K562 treated with DMSO at 1 percent for 48 hours (cell line): ENCODE measurements around the gene OR4A47. TPM values are rescaled to one million over a fixed set of nuclear protein-coding genes. Genes with fewer than 3 reads are reported as not detected.

Source experiments
- total RNA-seq: library from RNA; unstranded; fragments of 300-600 nt; gene quantifications from 2 replicates; pipeline ENCODE4 v1.2.3, GENCODE V29; 2022; ENCODE audit warnings: low replicate concordance; ENCODE audit errors: extremely low read depth

The OR4A47 gene
- total RNA-seq: not detected in 2 replicates

GRCh38 chr11:48488493-48488892, at the start of gene OR4A47:
TSS of gene OR4A47 (plus strand) at chr11:48488793. CDS start at chr11:48488793, 0 bp downstream.

Other genes starting within 250 kb of the OR4A47 start
- gene OR4X2, start 243.7 kb upstream of the OR4A47 start, total RNA-seq: not detected in 2 replicates
- gene OR4X1, start 224.9 kb upstream of the OR4A47 start, total RNA-seq: not detected in 2 replicates
- gene OR4S1, start 182.6 kb upstream of the OR4A47 start, total RNA-seq: not detected in 2 replicates
- not detected in 2 replicates for gene OR4C3, start 163.9 kb upstream of the OR4A47 start, total RNA-seq
- not detected in 2 replicates for gene OR4C5, start 122.3 kb upstream of the OR4A47 start, total RNA-seq